Colonic mucosa (tissue), 4 donors: ENCODE data around the gene ASTN1. TPM values are rescaled to one million over a fixed set of nuclear protein-coding genes. Genes with fewer than 3 reads are reported as not detected.

ENCODE experiments used
- DNase-seq: peaks from one replicate; pipeline ENCODE4 v3.0.0-alpha.2; 2020
- H3K27ac ChIP-seq: fragments of 200-600 bp; one replicate; pipeline ENCODE4 v1.8.0; 2021
- H3K27me3 ChIP-seq: fragments of 200-600 bp; one replicate; pipeline ENCODE4 v1.8.0; 2021
- H3K36me3 ChIP-seq: fragments of 200-600 bp; one replicate; pipeline ENCODE4 v1.8.0; 2021
- H3K4me1 ChIP-seq: fragments of 200-600 bp; one replicate; pipeline ENCODE4 v1.8.0; 2021; ENCODE audit warnings: mild to moderate bottlenecking
- H3K4me3 ChIP-seq: fragments of 200-600 bp; one replicate; pipeline ENCODE4 v1.8.0; 2021
- H3K9ac ChIP-seq, 2 donors: one replicate each; pipeline ENCODE4 v1.7.0; 2013; ENCODE audit warnings: control low read depth in 2 of 2, low read depth in 2 of 2, low read length in 2 of 2
- H3K9me3 ChIP-seq: fragments of 200-600 bp; one replicate; pipeline ENCODE4 v1.8.0; 2021
- CTCF ChIP-seq: fragments of 200-600 bp; IDR thresholded peaks from one replicate; pipeline ENCODE4 v1.8.0; 2022; ENCODE audit warnings: antibody characterized with exemption, mild to moderate bottlenecking
- intact Hi-C: fragments of 100-400 bp; cut with DNase I; formaldehyde crosslinking; loops from one replicate; pipeline ENCODE4 v1.14.1; 2022
- total RNA-seq, 2 donors: library from RNA; stranded (reverse); fragmentation: NEBNext Ultra II Directional in 1 of 2; extraction: Animal tissue kit (Norgen Biotek cat#: 25700) in 1 of 2; gene quantifications; one replicate each; pipeline ENCODE4 v1.2.1, GENCODE V29; 2021
- donor health status: healthy.
- donor health status: DM: no; HTN: no; CAD: no.
- donor health status: DM: no; HTN: no; CAD: no.

The ASTN1 gene
- total RNA-seq, 2 donors from 2014 or later = 0.15 to 0.42 TPM

DNA sequence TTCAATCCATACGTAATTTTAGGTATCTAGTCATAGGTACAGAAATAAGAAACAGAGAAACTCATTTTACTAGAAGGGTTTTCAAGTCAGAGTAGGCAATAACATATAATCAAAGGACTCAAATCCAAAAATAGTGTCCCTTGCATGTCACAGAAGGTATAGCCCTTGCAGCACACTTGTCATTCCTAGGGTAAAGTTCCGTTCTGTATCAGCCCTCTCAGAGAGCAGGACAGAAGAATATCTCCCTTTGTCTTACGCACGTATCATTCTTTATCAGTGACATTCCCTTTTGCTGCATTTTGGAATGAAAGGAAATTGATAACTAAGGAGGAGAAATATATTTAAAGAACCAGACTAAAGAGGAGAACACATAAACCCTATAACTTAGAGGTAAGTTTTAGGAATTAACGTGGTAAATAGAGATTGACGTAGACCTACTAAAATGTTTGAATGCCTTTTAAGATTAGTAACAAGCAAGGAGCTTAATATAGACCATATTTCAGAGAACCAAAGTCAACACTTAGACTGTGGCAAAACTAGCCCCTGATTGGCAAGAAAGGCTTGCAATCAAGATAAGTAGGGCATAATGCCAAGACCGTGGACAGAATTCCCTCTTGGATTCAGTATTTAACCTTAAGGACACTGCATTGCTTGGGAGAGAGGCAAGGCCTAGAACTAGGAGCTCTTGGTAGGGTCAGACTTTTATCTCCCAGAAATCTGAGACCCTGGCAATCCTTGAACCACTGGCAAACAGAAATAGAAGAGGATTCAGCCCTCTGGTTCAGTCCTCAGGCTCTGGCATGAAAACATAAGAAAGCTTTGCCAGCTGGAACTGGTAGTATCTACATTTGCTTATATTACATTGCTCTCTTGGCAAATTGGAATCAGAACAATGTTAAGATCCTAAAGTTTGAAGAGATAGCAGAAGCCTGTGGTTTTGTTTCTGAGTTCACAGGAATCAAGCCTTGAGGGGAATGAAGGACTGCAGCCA, 232.1 kb downstream of the ASTN1 start:
- Histone ChIP-seq H3K9ac (no peak overlapping the region), H3K4me3 (no peak overlapping the region), H3K27ac (no peak overlapping the region), H3K36me3 (no peaks in the 10 kb centered on the region), H3K9me3 (no peaks in the 10 kb centered on the region), H3K4me1 (no peaks in the 10 kb centered on the region), H3K27me3 (no peaks in the 10 kb centered on the region)
- DNase-seq = no peak
- intact Hi-C loops = no loop called here
- no peak for TF ChIP-seq CTCF

- Histone ChIP-seq H3K9ac (no peak overlapping the region), H3K27ac (no peak overlapping the region), H3K4me3 (no peak overlapping the region), H3K9me3 (no peaks in the 10 kb centered on the region), H3K27me3 (no peaks in the 10 kb centered on the region), H3K36me3 (no peaks in the 10 kb centered on the region), H3K4me1 (no peaks in the 10 kb centered on the region)
- TF ChIP-seq CTCF = no peak
- intact Hi-C loops = no loop called here
- no peak for DNase-seq
Observed at GRCh38 chr1:176931526-176931925, 233.0 kb downstream of the ASTN1 start.

- intact Hi-C loops = no loop called here
- Histone ChIP-seq H3K27ac (no peak overlapping the region), H3K9ac (no peak overlapping the region), H3K36me3 (no peaks in the 10 kb centered on the region), H3K4me1 (no peaks in the 10 kb centered on the region), H3K4me3 (no peak overlapping the region), H3K9me3 (no peaks in the 10 kb centered on the region), H3K27me3 (no peaks in the 10 kb centered on the region)
- no peak for DNase-seq
- no peak for TF ChIP-seq CTCF
Observed at GRCh38 chr1:176926330-176927086, 238.0 kb downstream of the ASTN1 start.

- Histone ChIP-seq H3K9me3 (no peaks in the 10 kb centered on the region), H3K27ac (no peak overlapping the region), H3K4me1 (no peaks in the 10 kb centered on the region), H3K27me3 (no peaks in the 10 kb centered on the region), H3K4me3 (no peak overlapping the region), H3K9ac (no peak overlapping the region), H3K36me3 (no peaks in the 10 kb centered on the region)
- intact Hi-C loops = no loop called here
- DNase-seq = no peak
- TF ChIP-seq CTCF = no peak
Observed at GRCh38 chr1:176925223-176925622, 239.3 kb downstream of the ASTN1 start.

- Histone ChIP-seq H3K4me3 (no peak overlapping the region), H3K4me1 (no peaks in the 10 kb centered on the region), H3K27me3 (no peaks in the 10 kb centered on the region), H3K27ac (no peak overlapping the region), H3K36me3 (no peaks in the 10 kb centered on the region), H3K9ac (no peak overlapping the region), H3K9me3 (no peaks in the 10 kb centered on the region)
- DNase-seq = no peak
- intact Hi-C loops = no loop called here
- no peak for TF ChIP-seq CTCF
Observed at GRCh38 chr1:176923283-176923682, 241.2 kb downstream of the ASTN1 start.
